Ishikawa (cell line): ENCODE data around the gene TRPV2.

Experiments
- CREB1 ChIP-seq: IDR thresholded peaks from 2 replicates; pipeline ENCODE4 v1.6.1; 2012; ENCODE audit warnings: low read depth
- RAD21 ChIP-seq: IDR thresholded peaks from 2 replicates; pipeline ENCODE4 v1.6.1; 2012; ENCODE audit warnings: low read depth
- TCF12 ChIP-seq: IDR thresholded peaks from 2 replicates; pipeline ENCODE4 v1.6.1; 2012; ENCODE audit warnings: low read depth
- USF1 ChIP-seq: IDR thresholded peaks from 2 replicates; pipeline ENCODE4 v1.6.1; 2012
- TF ChIP-seq, protein P1 (sequence below): IDR thresholded peaks from 2 replicates; pipeline ENCODE4 v1.6.1; 2012; ENCODE audit warnings: low read depth, mild to moderate bottlenecking

DNA sequence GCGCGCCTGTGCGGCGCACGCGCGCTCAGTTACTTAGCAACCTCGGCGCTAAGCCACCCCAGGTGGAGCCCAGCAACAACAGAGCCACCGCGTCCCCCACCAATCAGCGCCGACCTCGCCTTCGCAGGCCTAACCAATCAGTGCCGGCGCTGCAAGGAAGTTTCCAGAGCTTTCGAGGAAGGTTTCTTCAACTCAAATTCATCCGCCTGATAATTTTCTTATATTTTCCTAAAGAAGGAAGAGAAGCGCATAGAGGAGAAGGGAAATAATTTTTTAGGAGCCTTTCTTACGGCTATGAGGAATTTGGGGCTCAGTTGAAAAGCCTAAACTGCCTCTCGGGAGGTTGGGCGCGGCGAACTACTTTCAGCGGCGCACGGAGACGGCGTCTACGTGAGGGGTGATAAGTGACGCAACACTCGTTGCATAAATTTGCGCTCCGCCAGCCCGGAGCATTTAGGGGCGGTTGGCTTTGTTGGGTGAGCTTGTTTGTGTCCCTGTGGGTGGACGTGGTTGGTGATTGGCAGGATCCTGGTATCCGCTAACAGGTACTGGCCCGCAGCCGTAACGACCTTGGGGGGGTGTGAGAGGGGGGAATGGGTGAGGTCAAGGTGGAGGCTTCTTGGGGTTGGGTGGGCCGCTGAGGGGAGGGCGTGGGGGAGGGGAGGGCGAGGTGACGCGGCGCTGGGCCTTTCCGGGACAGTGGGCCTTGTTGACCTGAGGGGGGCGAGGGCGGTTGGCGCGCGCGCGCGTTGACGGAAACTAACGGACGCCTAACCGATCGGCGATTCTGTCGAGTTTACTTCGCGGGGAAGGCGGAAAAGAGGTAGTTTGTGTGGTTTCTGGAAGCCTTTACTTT is 34.5 kb upstream of the TRPV2 start, which contains the start of gene UBB:
- TF ChIP-seq RAD21 = no peak
- TF ChIP-seq, protein P1, sequence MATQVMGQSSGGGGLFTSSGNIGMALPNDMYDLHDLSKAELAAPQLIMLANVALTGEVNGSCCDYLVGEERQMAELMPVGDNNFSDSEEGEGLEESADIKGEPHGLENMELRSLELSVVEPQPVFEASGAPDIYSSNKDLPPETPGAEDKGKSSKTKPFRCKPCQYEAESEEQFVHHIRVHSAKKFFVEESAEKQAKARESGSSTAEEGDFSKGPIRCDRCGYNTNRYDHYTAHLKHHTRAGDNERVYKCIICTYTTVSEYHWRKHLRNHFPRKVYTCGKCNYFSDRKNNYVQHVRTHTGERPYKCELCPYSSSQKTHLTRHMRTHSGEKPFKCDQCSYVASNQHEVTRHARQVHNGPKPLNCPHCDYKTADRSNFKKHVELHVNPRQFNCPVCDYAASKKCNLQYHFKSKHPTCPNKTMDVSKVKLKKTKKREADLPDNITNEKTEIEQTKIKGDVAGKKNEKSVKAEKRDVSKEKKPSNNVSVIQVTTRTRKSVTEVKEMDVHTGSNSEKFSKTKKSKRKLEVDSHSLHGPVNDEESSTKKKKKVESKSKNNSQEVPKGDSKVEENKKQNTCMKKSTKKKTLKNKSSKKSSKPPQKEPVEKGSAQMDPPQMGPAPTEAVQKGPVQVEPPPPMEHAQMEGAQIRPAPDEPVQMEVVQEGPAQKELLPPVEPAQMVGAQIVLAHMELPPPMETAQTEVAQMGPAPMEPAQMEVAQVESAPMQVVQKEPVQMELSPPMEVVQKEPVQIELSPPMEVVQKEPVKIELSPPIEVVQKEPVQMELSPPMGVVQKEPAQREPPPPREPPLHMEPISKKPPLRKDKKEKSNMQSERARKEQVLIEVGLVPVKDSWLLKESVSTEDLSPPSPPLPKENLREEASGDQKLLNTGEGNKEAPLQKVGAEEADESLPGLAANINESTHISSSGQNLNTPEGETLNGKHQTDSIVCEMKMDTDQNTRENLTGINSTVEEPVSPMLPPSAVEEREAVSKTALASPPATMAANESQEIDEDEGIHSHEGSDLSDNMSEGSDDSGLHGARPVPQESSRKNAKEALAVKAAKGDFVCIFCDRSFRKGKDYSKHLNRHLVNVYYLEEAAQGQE = no peak
- 0 out of 2 replicates have a peak, but pooled peaks have one; percentile 48 for TF ChIP-seq TCF12
- TF ChIP-seq USF1 = no peak
- peak; percentile 61; the same call in 1 of the 2 replicates for TF ChIP-seq CREB1
